HG02763 (cell line): ENCODE data around the gene C2CD4C.
"Not testable (repeated sequence)": the region's sequence is repeated elsewhere in the genome, so short reads cannot be mapped to it uniquely, and the experiment has no call there.

Source experiments
- ATAC-seq: cut with Tn5 transposase; IDR thresholded peaks from one replicate; pipeline ENCODE4 v1.9.1; 2021; ENCODE audit warnings: mild to moderate bottlenecking, moderate library complexity; ENCODE audit not compliant: unreplicated experiment

C2CD4C gene

GRCh38 chr19:415292-415691, 6.3 kb upstream of the C2CD4C start:
- no peak for ATAC-seq

GRCh38 chr19:413756-414420, 4.9 kb upstream of the C2CD4C start:
- no peak for ATAC-seq

- no peak for ATAC-seq
These were observed 3.7 kb upstream of the C2CD4C start for GRCh38 chr19:412356-413355.

GRCh38 chr19:411723-412355, 2.9 kb upstream of the C2CD4C start:
- ATAC-seq: no peak

- not testable (repeated sequence) for ATAC-seq
These were observed 2.3 kb upstream of the C2CD4C start for GRCh38 chr19:411121-411722.

GRCh38 chr19:410243-410781, 1.4 kb upstream of the C2CD4C start:
- ATAC-seq: no peak

GRCh38 chr19:409516-410242, 732 bp upstream of the C2CD4C start:
- ATAC-seq: no peak

- ATAC-seq: no peak
These were observed 476 bp downstream of the C2CD4C start for GRCh38 chr19:408441-408901.

- no peak for ATAC-seq
These were observed 1.2 kb downstream of the C2CD4C start for GRCh38 chr19:407511-408440.

- no peak for ATAC-seq
These were observed 1.9 kb downstream of the C2CD4C start for GRCh38 chr19:406971-407510.

GRCh38 chr19:406135-406781, 2.7 kb downstream of the C2CD4C start:
- ATAC-seq: no peak

- no peak for ATAC-seq
These were observed 3.6 kb downstream of the C2CD4C start for GRCh38 chr19:405121-405965.

GRCh38 chr19:403221-404027, 5.5 kb downstream of the C2CD4C start:
- ATAC-seq: no peak

- no peak for ATAC-seq
These were observed 6.2 kb downstream of the C2CD4C start for GRCh38 chr19:402786-403185.

- no peak for ATAC-seq
These were observed 7.0 kb downstream of the C2CD4C start for GRCh38 chr19:401866-402511.
